ENCODE data around the gene SLC41A3.

The SLC41A3 gene

GRCh38 chr3:126026761-126027160 is 57.2 kb downstream of the SLC41A3 start:
- DNase-seq (ENCODE audit: low read depth in 2 of 2): no peak

GRCh38 chr3:126026277-126026751 is 57.6 kb downstream of the SLC41A3 start:
- DNase-seq (ENCODE audit: low read depth in 2 of 2): no peak

GRCh38 chr3:126025862-126026261 is 58.1 kb downstream of the SLC41A3 start:
- no peak for DNase-seq (ENCODE audit: low read depth in 2 of 2)

- no peak for DNase-seq (ENCODE audit: low read depth in 2 of 2)
Observed at GRCh38 chr3:126025116-126025729, 58.7 kb downstream of the SLC41A3 start.

GRCh38 chr3:126024049-126024854 is 59.7 kb downstream of the SLC41A3 start:
- no peak for DNase-seq (ENCODE audit: low read depth in 2 of 2)

- no peak for DNase-seq (ENCODE audit: low read depth in 2 of 2)
Observed at GRCh38 chr3:126023390-126023789, 60.5 kb downstream of the SLC41A3 start.

GRCh38 chr3:126022741-126023359 is 61.1 kb downstream of the SLC41A3 start:
- DNase-seq (ENCODE audit: low read depth in 2 of 2): no peak

GRCh38 chr3:126021702-126022101 is 62.2 kb downstream of the SLC41A3 start:
- DNase-seq (ENCODE audit: low read depth in 2 of 2): no peak

- no peak for DNase-seq (ENCODE audit: low read depth in 2 of 2)
Observed at GRCh38 chr3:126021224-126021623, 62.7 kb downstream of the SLC41A3 start.

- DNase-seq (ENCODE audit: low read depth in 2 of 2): no peak
Observed at GRCh38 chr3:126019683-126020082, 64.2 kb downstream of the SLC41A3 start.

GRCh38 chr3:126018995-126019394 is 64.9 kb downstream of the SLC41A3 start:
- DNase-seq (ENCODE audit: low read depth in 2 of 2): no peak

GRCh38 chr3:126018545-126018944 is 65.4 kb downstream of the SLC41A3 start:
- no peak for DNase-seq (ENCODE audit: low read depth in 2 of 2)

- no peak for DNase-seq (ENCODE audit: low read depth in 2 of 2)
Observed at GRCh38 chr3:126017362-126017761, 66.6 kb downstream of the SLC41A3 start.

- DNase-seq (ENCODE audit: low read depth in 2 of 2): no peak
Observed at GRCh38 chr3:126016616-126017015, 67.3 kb downstream of the SLC41A3 start.

- no peak for DNase-seq (ENCODE audit: low read depth in 2 of 2)
Observed at GRCh38 chr3:126015075-126015474, 68.8 kb downstream of the SLC41A3 start.

GRCh38 chr3:126014252-126014651 is 69.7 kb downstream of the SLC41A3 start:
- no peak for DNase-seq (ENCODE audit: low read depth in 2 of 2)

- no peak for DNase-seq (ENCODE audit: low read depth in 2 of 2)
Observed at GRCh38 chr3:126013751-126014156, 70.2 kb downstream of the SLC41A3 start.

- DNase-seq (ENCODE audit: low read depth in 2 of 2): no peak
Observed at GRCh38 chr3:126009181-126009580, 74.7 kb downstream of the SLC41A3 start.

- DNase-seq (ENCODE audit: low read depth in 2 of 2): no peak
Observed at GRCh38 chr3:126008219-126008618, 75.7 kb downstream of the SLC41A3 start.

- no peak for DNase-seq (ENCODE audit: low read depth in 2 of 2)
Observed at GRCh38 chr3:126005951-126006350, 78.0 kb downstream of the SLC41A3 start.

GRCh38 chr3:126004692-126005091 is 79.2 kb downstream of the SLC41A3 start:
- DNase-seq (ENCODE audit: low read depth in 2 of 2): no peak

- no peak for DNase-seq (ENCODE audit: low read depth in 2 of 2)
Observed at GRCh38 chr3:126004217-126004616, 79.7 kb downstream of the SLC41A3 start.
